HG03196 (cell line): ENCODE measurements around the gene DNAH14.
"Not testable (repeated sequence)": the region's sequence is repeated elsewhere in the genome, so short reads cannot be mapped to it uniquely, and the experiment has no call there.

Experiments used
- ATAC-seq: cut with Tn5 transposase; IDR thresholded peaks from one replicate; pipeline ENCODE4 v1.9.1; 2021; ENCODE audit not compliant: unreplicated experiment

Gene DNAH14

DNA sequence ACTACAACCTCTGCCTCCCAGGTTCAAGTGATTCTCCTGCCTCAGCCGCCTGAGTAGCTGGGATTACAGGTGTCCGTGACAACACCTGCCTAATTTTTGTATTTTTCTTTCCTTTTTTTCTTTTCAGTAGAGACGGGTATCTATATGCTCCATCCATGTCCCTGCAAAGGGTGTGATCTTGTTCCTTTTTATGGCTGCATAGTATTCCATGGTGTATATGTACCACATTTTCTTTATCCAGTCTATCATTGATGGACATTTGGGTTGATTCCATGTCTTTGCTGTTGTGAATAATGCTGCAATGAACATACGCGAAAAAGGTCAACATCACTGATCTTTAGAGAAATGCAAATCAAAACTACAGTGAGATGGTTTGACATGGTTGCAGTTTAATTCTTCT is 62.1 kb downstream of the DNAH14 start:
- ATAC-seq: not testable (repeated sequence)

GRCh38 chr1:224995602-224996001 is 66.1 kb downstream of the DNAH14 start:
- no peak for ATAC-seq

DNA sequence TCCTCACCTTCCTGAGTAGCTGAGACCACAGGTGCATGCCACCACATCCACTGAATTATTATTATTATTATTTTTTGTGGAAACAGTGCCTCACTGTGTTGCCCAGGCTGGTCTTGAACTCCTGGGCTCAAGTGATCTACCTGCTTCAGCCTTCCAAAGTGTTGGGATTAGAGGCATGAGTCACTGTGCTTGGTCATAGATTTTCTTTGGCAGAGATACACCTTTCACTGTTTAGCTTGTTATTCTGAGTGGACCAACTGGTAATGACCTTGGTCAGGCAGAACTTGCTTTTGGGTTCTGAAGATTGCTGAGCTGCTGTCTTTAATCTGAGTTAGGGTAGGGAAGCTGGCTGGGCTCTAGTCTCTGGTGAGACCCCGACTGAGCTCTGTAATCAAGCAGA is 66.8 kb downstream of the DNAH14 start:
- no peak for ATAC-seq

DNA sequence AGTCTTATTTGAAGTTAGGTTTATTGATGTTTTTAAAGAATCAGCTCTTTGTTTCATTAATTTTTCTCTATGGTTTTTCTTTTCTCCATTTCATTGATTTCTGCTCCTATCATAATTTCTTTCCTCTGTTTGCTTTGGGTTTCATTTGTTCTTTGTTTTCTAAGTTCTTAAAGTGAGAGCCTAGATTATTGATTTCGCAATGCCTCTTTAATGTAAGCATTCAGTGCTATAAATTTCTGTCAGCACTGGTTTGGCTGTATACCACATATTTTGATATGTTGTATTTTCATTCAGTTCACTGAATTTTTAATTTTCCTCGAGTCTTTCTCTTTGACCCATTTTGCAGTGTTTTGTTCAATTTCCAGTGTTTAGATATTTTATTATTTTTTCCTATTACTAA is 68.7 kb downstream of the DNAH14 start:
- no peak for ATAC-seq

DNA sequence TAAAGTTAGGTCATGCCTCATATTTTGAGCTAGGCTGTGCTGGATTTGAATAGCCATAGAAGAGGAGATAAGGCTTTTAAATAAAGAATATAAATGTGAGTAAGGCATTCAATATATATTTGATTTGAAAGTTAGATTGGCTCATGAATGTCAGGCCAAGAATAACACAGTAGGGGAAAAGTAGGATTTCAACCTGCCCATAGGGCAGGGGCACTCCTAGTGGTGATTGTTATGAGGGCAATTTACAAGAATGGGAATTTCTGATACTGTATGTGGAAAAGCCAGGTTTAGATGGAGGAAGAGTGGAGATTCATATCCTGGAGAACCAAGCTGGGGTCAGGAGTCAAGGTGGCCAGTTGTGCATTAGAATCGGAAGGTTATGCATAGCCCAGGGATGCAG is 74.9 kb downstream of the DNAH14 start:
- no peak for ATAC-seq

DNA sequence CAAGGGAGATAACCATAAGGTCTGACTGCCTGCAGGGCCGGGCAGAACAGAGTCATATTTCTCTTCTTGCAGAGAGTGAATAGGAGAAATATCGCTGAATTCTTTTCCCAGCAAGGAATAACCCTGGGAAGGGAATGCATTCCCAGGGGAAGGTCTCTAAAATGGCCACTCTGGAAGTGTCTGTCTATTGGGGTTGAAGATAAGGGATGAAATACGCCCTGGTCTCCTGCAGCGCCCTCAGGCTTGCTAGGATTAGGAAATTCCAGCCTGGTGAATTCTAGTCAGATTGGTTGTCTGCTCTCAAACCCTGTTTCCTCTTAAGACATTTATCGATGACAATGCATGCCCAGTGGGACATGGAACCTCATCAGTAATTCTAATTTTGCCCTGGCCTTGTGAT is 76.9 kb downstream of the DNAH14 start:
- ATAC-seq: not testable (repeated sequence)

DNA sequence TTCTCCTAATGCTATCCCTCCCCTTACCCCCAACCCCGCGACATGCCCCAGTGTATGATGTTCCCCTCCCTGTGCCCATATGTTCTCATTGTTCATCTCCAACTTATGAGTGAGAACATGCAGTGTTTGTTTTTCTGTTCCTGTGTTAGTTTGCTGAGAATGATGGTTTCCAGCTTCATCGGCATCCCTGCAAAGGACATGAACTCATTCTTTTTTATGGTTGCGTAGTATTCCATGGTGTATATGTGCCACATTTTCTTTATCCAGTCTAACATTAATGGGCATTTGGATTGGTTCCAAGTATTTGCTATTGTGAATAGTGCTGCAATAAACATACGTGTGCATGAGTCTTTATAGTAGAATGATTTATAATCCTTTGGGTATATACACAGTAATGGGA is 78.6 kb downstream of the DNAH14 start:
- ATAC-seq: not testable (repeated sequence)

GRCh38 chr1:225021037-225021436 is 91.6 kb downstream of the DNAH14 start:
- ATAC-seq: no peak

DNA sequence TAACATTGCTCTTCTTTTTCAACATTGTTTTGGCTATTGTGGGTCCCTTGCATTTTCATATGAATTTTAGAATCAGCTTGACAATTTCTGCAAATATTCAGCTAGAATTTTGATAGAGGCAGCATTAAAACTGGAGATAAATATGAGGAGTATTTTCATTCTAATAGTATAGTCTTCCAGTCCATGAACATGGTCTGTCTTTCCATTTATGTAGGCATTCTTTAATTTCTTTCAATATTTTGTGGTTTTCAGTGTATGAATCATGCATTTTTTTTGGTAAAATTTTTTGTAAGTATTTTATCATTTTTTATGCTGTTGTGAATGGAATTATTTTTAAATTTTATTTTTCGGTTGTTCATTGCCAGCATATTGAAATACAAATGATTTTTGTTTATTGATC is 97.2 kb downstream of the DNAH14 start:
- no peak for ATAC-seq

- not testable (repeated sequence) for ATAC-seq
Observed at GRCh38 chr1:225036441-225036840, 107.0 kb downstream of the DNAH14 start.

DNA sequence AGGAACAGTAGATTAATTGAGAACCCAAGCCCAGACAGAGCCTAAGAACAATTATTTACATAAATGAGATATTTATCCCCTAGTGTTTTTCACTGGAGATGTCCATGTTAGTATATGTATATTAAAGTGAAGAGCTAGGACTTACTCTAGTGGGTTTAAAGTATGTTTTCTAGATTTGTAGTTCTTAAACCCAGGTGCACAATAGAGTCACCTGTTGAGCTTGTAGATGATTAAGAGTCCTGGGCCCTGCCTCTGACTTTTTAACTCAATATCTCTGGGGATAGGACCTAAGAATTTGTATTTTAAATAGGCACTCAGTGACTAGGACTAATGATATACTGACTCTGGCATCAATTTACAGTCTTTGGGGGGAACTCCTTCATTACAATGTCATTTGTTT is 112.8 kb downstream of the DNAH14 start:
- ATAC-seq: no peak

GRCh38 chr1:225044258-225044657 is 114.8 kb downstream of the DNAH14 start:
- no peak for ATAC-seq

DNA sequence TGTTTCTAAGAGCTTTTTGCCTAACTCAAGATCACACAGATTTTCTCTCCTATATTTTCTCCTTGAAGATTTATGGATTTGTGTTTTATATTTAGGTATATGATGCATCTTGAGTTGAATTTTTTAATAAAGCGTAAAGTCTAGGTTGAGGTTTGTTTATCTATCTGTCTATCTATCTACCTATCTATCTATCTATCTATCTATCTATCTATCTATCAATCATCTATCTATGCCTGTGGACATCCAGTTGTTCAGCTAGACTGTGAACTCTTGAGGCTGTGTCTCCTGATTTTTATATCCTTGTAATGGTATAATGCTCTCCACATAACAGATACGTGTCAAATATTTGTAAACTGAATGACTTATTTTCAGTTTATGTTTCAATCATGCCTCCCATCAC is 120.1 kb downstream of the DNAH14 start:
- no peak for ATAC-seq

- ATAC-seq: no peak
Observed at GRCh38 chr1:225063722-225064121, 134.2 kb downstream of the DNAH14 start.

DNA sequence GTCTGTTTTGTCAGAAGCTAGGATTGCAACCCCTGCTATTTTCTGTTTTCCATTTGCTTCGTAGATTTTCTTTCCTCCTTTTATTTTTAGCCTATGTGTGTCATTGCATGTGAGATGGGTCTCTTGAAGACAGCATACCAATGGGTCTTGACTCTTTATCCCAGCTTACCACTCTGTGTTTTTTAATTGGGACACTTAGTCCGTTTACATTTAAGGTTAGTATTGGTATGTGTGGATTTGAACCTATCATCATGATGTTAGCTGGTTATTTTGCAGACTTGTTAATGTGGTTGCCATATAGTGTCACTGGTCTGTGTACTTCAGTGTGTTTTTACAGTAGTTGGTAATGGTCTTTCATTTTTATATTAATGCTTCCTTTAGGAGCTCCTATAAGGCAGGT is 141.5 kb downstream of the DNAH14 start:
- no peak for ATAC-seq

GRCh38 chr1:225097175-225097574 is 167.7 kb downstream of the DNAH14 start:
- ATAC-seq: no peak

DNA sequence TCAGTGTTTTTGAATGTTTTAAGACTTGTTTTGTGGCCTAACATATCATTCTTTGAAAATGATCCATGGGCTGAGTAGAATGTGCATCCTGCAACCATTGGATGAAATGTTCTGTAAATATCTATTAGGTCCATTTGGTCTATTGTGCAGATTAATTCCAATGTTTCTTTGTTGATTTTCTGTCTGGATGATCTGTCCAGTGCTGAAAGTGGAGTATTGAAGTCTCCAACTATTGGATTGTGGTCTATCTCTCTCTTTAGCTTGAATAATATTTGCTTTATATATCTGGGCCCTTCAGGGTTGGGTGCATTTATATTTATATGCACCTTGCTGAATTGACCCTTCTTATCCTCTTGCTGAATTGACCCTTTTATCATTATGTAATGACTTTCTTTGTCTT is 181.5 kb downstream of the DNAH14 start:
- no peak for ATAC-seq

DNA sequence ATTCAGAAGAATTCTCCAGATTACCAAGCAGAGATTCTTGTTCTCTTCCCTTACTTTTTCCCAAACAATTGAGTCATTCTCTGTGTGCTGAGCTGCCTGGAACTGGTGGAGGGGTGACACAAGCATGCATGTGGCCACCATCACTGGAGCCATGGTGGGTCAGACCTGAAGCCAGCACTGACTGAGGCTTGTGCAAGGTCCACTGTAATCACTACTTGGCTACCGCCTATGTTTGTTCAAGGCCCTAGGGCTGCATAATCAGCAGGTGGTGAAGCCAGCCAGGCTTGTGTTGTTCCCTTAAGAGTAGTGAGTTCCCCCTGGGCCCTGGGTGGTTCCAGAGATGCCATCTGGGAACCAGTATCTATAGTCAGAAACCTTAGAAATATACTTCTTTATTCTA is 183.8 kb downstream of the DNAH14 start:
- no peak for ATAC-seq

DNA sequence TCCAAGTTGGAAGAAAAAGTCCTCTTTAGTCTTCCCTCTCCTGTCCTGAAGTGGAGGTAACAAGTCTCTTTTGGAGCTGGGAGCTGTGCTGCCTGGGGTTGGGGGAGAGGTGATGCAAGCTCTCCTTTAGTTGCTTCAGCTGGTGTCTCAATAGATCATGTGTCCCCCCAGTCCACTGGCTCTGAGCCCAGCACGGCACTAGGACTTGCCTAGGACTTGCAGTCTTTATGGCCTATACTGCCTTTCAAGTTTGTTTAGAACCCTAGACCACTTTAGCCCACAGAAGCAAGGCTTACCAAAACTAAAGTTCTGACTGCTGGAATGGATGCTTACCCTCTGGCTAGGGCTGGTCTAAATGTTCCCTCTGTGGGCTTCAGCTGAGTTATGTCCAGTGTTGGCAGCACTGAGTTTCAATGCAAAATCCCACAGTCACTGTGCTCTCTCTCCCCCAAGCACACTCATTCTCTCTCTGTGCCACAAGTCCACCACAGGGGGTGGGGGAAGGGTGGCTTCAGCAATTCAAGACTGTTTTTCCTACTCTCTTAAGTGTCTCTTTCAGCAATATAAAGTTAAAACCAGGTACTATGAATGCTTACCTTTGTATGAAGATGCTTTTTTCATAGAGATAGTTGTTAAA is 185.0 kb downstream of the DNAH14 start:
- no peak for ATAC-seq

GRCh38 chr1:225119307-225119706 is 189.8 kb downstream of the DNAH14 start:
- no peak for ATAC-seq

GRCh38 chr1:225121095-225121494 is 191.6 kb downstream of the DNAH14 start:
- no peak for ATAC-seq

DNA sequence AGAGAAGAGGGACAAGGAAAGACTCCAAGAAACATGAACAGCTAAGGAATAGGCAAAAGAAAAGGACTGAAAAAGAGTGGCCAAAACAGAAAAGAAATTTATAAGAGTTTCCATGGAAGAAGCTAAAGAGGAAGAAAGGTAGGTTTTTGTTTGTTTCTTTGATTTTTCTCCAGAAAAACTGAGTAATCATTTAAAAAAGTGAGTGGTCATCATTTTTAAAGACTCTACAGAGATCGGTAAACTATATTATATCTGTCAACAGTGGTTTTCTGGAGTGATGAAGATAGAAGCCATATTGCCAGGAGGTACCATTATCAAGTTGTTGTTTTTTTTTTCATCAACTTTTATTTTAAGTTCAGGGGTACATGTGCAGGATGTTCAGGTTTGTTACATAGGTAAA is 202.4 kb downstream of the DNAH14 start:
- no peak for ATAC-seq

DNA sequence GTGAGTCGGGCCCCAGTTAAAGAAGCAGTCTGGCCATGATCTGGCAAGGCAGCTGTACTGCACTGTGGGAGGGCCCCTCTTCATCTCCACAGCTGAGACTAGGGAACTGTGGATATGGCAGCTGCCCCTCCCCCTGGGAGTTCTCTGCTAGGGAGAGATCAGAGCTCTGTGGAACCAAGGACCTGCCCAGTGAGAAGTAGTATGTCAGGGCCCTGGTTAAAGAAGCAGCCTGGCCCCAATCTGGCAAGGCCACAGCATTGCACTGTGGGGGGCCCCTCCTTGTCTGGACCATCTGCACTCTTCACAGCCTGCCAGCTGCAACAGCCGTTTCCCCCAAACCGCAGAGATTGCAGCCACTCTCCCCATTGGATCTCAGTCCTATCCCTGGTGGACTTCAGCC is 208.5 kb downstream of the DNAH14 start:
- no peak for ATAC-seq

DNA sequence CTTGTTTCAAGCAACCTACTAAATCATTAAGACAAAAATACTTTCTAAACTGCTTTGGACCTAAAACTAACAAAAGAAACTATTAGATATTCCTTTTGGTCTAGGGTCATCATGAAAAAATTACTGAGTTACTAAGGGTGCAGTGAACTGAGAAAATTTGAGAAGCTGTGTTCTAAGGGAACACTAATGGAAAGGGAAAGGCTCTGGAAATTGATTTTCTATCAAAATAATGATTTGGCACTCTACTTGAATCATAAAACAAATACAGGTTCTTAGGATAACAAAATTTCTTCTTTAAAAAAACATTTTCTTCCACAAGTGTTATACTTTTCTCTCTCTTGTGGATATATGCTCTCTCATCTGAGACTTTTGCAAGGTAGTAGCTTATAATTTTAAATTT is 213.5 kb downstream of the DNAH14 start:
- no peak for ATAC-seq
